GM12874 (cell line): Measurements from ENCODE around the gene GOLGA6L7.

Experiments
- CTCF ChIP-seq: IDR thresholded peaks from 2 replicates; pipeline ENCODE4 v1.5.1; 2011; ENCODE audit warnings: low read depth, mild to moderate bottlenecking, control low read depth, low read length, moderate library complexity; ENCODE audit not compliant: insufficient read depth

Gene GOLGA6L7

GRCh38 chr15:28886431-28887338 is 38.2 kb upstream of the GOLGA6L7 start:
- no peak for TF ChIP-seq CTCF

GRCh38 chr15:28885630-28886430 is 37.4 kb upstream of the GOLGA6L7 start, which contains the start of gene APBA2:
Gene APBA2, plus strand, starts transcription at chr15:28885974. Its CDS starts 167,911 bp downstream, at chr15:29053885.
- TF ChIP-seq CTCF, result no peak

GRCh38 chr15:28885128-28885629 is 36.7 kb upstream of the GOLGA6L7 start:
- no peak for TF ChIP-seq CTCF

- no peak for TF ChIP-seq CTCF
Measured at GRCh38 chr15:28884151-28884940, 35.9 kb upstream of the GOLGA6L7 start.

GRCh38 chr15:28881600-28881999 is 33.2 kb upstream of the GOLGA6L7 start:
- no peak for TF ChIP-seq CTCF

- TF ChIP-seq CTCF, result no peak
Measured at GRCh38 chr15:28881170-28881569, 32.7 kb upstream of the GOLGA6L7 start.

- TF ChIP-seq CTCF, result no peak
Measured at GRCh38 chr15:28880680-28881079, 32.2 kb upstream of the GOLGA6L7 start.
